C4-2B (cell line): ENCODE results near the gene FOXO3.

Source experiments
- ZFX ChIP-seq: fragments of 450-650 bp; IDR thresholded peaks from 2 replicates; pipeline ENCODE4 v1.6.1; 2017
- TF ChIP-seq, protein P1 (sequence below): fragments of 450-650 bp; conservative IDR thresholded peaks from 2 replicates; pipeline ENCODE4 v1.5.1; 2017; ENCODE audit warnings: mild to moderate bottlenecking

DNA sequence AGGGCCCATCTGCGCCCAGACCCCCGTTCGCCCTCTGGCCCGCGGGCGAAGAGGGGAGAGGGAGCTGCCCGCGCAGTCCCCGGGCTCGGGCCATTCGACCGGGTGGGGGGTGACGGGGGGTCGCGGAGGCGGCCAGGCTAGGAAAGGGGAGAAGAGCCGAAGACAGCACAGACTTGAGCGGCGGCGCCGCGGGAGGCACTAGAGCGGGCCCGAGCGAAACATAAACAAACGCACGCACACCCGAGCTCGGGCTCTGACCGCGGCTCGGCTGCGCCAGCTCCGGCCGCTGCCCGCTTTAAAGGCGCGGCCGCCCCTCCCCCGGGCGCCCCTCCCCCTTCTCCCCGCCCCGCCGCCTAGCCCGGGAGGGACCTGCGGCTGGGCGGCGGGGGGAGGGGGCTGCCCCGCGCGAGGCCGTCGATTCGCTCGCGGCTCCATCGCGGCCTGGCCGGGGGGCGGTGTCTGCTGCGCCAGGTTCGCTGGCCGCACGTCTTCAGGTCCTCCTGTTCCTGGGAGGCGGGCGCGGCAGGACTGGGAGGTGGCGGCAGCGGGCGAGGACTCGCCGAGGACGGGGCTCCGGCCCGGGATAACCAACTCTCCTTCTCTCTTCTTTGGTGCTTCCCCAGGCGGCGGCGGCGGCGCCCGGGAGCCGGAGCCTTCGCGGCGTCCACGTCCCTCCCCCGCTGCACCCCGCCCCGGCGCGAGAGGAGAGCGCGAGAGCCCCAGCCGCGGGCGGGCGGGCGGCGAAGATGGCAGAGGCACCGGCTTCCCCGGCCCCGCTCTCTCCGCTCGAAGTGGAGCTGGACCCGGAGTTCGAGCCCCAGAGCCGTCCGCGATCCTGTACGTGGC is at the start of gene FOXO3:
- TF ChIP-seq, protein P1, sequence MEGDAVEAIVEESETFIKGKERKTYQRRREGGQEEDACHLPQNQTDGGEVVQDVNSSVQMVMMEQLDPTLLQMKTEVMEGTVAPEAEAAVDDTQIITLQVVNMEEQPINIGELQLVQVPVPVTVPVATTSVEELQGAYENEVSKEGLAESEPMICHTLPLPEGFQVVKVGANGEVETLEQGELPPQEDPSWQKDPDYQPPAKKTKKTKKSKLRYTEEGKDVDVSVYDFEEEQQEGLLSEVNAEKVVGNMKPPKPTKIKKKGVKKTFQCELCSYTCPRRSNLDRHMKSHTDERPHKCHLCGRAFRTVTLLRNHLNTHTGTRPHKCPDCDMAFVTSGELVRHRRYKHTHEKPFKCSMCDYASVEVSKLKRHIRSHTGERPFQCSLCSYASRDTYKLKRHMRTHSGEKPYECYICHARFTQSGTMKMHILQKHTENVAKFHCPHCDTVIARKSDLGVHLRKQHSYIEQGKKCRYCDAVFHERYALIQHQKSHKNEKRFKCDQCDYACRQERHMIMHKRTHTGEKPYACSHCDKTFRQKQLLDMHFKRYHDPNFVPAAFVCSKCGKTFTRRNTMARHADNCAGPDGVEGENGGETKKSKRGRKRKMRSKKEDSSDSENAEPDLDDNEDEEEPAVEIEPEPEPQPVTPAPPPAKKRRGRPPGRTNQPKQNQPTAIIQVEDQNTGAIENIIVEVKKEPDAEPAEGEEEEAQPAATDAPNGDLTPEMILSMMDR = peak; percentile 13
- no peak for TF ChIP-seq ZFX
